Liver (tissue), 9 donors: Measurements from ENCODE around the gene SELENOH. TPM values are rescaled to one million over a fixed set of nuclear protein-coding genes. Genes with fewer than 3 reads are reported as not detected.

ENCODE experiments used
- DNase-seq: peaks from one replicate; pipeline ENCODE4 v3.0.0-alpha.2; 2017; ENCODE audit warnings: low spot score
- H3K27ac ChIP-seq, 2 donors: one replicate each; pipeline ENCODE4 v1.7.0; 2013; ENCODE audit warnings: inconsistent platforms in 2 of 2, low read length in 2 of 2, control low read depth in 1 of 2, low read depth in 1 of 2, mild to moderate bottlenecking in 1 of 2
- H3K27me3 ChIP-seq, 4 donors: one replicate each; pipeline versions ENCODE4 v1.6.1 to v1.7.0; 2013; ENCODE audit warnings: low read length in 3 of 4, inconsistent platforms in 1 of 4, mild to moderate bottlenecking in 1 of 4, moderate library complexity in 1 of 4; ENCODE audit not compliant: control insufficient read depth in 4 of 4, insufficient read depth in 4 of 4
- H3K36me3 ChIP-seq, 4 donors: one replicate each; pipeline versions ENCODE4 v1.6.1 to v1.7.0; 2013; ENCODE audit warnings: low read length in 3 of 4, mild to moderate bottlenecking in 3 of 4, low read depth in 1 of 4, moderate library complexity in 1 of 4; ENCODE audit not compliant: control insufficient read depth in 4 of 4, insufficient read depth in 3 of 4
- H3K4me1 ChIP-seq, 4 donors: one replicate each; pipeline versions ENCODE4 v1.6.1 to v1.7.0; 2013; ENCODE audit warnings: low read length in 3 of 4, mild to moderate bottlenecking in 3 of 4, moderate library complexity in 1 of 4; ENCODE audit not compliant: control insufficient read depth in 4 of 4, insufficient read depth in 4 of 4
- H3K4me3 ChIP-seq, 3 donors: one replicate each; pipeline versions ENCODE4 v1.6.1 to v1.7.0; 2013; ENCODE audit warnings: low read length in 3 of 3, control low read depth in 1 of 3, low read depth in 1 of 3, mild to moderate bottlenecking in 1 of 3
- H3K9ac ChIP-seq, 2 donors: one replicate each; pipeline ENCODE4 v1.7.0; 2013; ENCODE audit warnings: low read length in 2 of 2, mild to moderate bottlenecking in 2 of 2, moderate library complexity in 2 of 2, control low read depth in 1 of 2, low read depth in 1 of 2
- H3K9me3 ChIP-seq, 4 donors: one replicate each; pipeline versions ENCODE4 v1.6.1 to v1.7.0; 2013; ENCODE audit warnings: low read length in 3 of 4; ENCODE audit not compliant: control insufficient read depth in 4 of 4
- EGR1 ChIP-seq, 2 donors: IDR thresholded peaks; 2 replicates each; pipeline ENCODE4 v1.6.1; 2016 to 2018; ENCODE audit warnings: antibody characterized with exemption in 2 of 2, low read depth in 2 of 2
- FOXA1 ChIP-seq: IDR thresholded peaks from 2 replicates; pipeline ENCODE4 v1.6.1; 2016; ENCODE audit warnings: antibody characterized with exemption
- FOXA2 ChIP-seq: IDR thresholded peaks from 2 replicates; pipeline ENCODE4 v1.6.1; 2016; ENCODE audit warnings: antibody characterized with exemption
- GABPA ChIP-seq, 2 donors: IDR thresholded peaks in 1 of 2; conservative IDR thresholded peaks in 1 of 2; 2 replicates each; pipeline ENCODE4 v1.6.1; 2016; ENCODE audit warnings: antibody characterized with exemption in 2 of 2, mild to moderate bottlenecking in 1 of 2, moderate library complexity in 1 of 2
- HNF4A ChIP-seq, 2 donors: conservative IDR thresholded peaks; 2 replicates each; pipeline ENCODE4 v1.6.1; 2016; ENCODE audit warnings: antibody characterized with exemption in 2 of 2, mild to moderate bottlenecking in 2 of 2
- JUND ChIP-seq, 2 donors: IDR thresholded peaks; 2 replicates each; pipeline ENCODE4 v1.6.1; 2016; ENCODE audit warnings: antibody characterized with exemption in 2 of 2
- RAD21 ChIP-seq, 2 donors: IDR thresholded peaks; 2 replicates each; pipeline ENCODE4 v1.6.1; 2016; ENCODE audit warnings: antibody characterized with exemption in 2 of 2, mild to moderate bottlenecking in 2 of 2
- RXRA ChIP-seq, 2 donors: IDR thresholded peaks; 2 replicates each; pipeline ENCODE4 v1.6.1; 2017 to 2018; ENCODE audit warnings: antibody characterized with exemption in 2 of 2, mild to moderate bottlenecking in 1 of 2
- SP1 ChIP-seq: IDR thresholded peaks from 2 replicates; pipeline ENCODE4 v1.6.1; 2018; ENCODE audit warnings: antibody characterized with exemption, mild to moderate bottlenecking
- TAF1 ChIP-seq: conservative IDR thresholded peaks from 2 replicates; pipeline ENCODE4 v1.6.1; 2016; ENCODE audit warnings: antibody characterized with exemption, mild to moderate bottlenecking
- YY1 ChIP-seq: IDR thresholded peaks from 2 replicates; pipeline ENCODE4 v1.6.1; 2016; ENCODE audit warnings: antibody characterized with exemption, mild to moderate bottlenecking
- WGBS: extraction: QIAGEN DNeasy Blood & Tissue Kit; methylation state at CpG from one replicate; pipeline ENCODE4 v1.1.7; 2013; 5-methylcytosine and 5-hydroxymethylcytosine counted together
- polyA plus RNA-seq, 2 donors: library from polyadenylated mRNA; stranded (reverse) in 1 of 2; unstranded in 1 of 2; fragments of 200-250 nt in 1 of 2; fragments of >200 nt in 1 of 2; fragmentation: Nextera tagmentation in 1 of 2; extraction: Ambion mirVana in 1 of 2; gene quantifications; one replicate each; pipeline versions ENCODE4 v1.2.1 to v1.2.3, GENCODE V29; 2013 to 2015
- total RNA-seq, 2 donors: library from RNA; depleted of rRNA; stranded (reverse); fragments of >200 nt; gene quantifications; one replicate each; pipeline ENCODE4 v1.2.3, GENCODE V29; 2014
- TF ChIP-seq, protein P1 (sequence below): IDR thresholded peaks from 2 replicates; pipeline ENCODE4 v1.6.1; 2016; ENCODE audit warnings: antibody characterized with exemption, mild to moderate bottlenecking
- TF ChIP-seq, protein P2 (sequence below): IDR thresholded peaks from 2 replicates; pipeline ENCODE4 v1.6.1; 2016; ENCODE audit warnings: antibody characterized with exemption
- TF ChIP-seq, protein P3 (sequence below): fragments of 150-350 bp; IDR thresholded peaks from 2 replicates; pipeline ENCODE4 v1.5.1; 2017; ENCODE audit warnings: improper control_type of control experiment, low read depth, low read length; ENCODE audit not compliant: missing input control
- TF ChIP-seq, protein P4 (sequence below): IDR thresholded peaks from 2 replicates; pipeline ENCODE4 v1.6.1; 2016; ENCODE audit warnings: antibody characterized with exemption
- donor health status: healthy.
- donor health status: healthy.
- donor health status: healthy.
- donor health status: healthy.
- donor health status: healthy.

Gene SELENOH
- total and polyA plus RNA-seq, 4 donors = 42.2 to 129 (median 71.4) TPM

DNA sequence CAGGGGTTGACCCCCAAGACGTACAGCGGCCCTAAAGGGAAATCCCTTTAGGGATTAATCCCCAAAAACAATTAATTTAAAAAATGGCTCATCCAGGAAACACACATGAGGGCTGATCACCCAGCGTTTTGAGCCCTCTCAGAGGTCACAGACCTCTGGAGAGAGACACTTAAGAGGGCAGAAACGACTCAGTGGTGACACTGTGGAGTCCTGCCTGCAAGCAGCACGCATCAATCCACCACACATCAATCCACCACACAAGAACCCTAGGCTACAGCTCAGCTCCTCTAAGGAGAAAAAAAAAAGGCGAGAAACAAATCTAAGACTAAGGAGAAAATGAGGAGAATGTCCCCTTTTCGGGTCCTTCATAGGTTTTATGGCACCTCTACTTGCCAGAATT lies 12.5 kb upstream of the SELENOH start:
- 82% methylated on average over 7 of the region's 7 CpGs for WGBS

DNA sequence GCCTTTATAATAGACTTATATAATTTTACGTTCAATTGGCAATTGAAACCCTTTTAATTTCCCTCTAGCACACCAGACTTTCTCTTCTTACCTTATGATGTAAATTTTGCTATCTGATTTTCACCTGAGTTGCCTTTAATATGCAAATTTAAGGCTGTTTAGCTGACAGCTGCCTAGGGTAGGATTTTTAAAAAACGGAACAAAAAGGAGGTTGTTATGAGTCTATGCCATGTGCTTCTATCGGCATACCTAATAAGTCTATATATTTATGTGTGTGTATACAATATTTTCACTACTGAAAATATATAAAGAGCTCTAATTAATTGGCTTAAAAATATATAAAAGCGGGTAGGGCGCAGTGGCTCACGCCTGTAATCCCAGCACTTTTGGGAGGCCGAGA lies 11.8 kb upstream of the SELENOH start:
- Histone ChIP-seq H3K4me1 (no peaks in the 10 kb centered on the region), H3K27ac (no peak overlapping the region), H3K9me3 (no peaks in the 10 kb centered on the region), H3K9ac (no peak overlapping the region), H3K36me3 (peaks cover 0 to 4% (median under 1%) of the 10 kb centered on the region in 4 donors), H3K27me3 (no peaks in the 10 kb centered on the region), H3K4me3 (no peak overlapping the region)
- TF ChIP-seq RXRA (IDR thresholded peaks at IDR 0.05) = no peak
- TF ChIP-seq TAF1 = no peak
- no peak for TF ChIP-seq HNF4A (conservative IDR thresholded peaks at IDR 0.05)
- TF ChIP-seq YY1 = no peak
- TF ChIP-seq EGR1 (IDR thresholded peaks at IDR 0.05; ENCODE audit: low read depth in 2 of 2) = no peak
- TF ChIP-seq, protein P1, sequence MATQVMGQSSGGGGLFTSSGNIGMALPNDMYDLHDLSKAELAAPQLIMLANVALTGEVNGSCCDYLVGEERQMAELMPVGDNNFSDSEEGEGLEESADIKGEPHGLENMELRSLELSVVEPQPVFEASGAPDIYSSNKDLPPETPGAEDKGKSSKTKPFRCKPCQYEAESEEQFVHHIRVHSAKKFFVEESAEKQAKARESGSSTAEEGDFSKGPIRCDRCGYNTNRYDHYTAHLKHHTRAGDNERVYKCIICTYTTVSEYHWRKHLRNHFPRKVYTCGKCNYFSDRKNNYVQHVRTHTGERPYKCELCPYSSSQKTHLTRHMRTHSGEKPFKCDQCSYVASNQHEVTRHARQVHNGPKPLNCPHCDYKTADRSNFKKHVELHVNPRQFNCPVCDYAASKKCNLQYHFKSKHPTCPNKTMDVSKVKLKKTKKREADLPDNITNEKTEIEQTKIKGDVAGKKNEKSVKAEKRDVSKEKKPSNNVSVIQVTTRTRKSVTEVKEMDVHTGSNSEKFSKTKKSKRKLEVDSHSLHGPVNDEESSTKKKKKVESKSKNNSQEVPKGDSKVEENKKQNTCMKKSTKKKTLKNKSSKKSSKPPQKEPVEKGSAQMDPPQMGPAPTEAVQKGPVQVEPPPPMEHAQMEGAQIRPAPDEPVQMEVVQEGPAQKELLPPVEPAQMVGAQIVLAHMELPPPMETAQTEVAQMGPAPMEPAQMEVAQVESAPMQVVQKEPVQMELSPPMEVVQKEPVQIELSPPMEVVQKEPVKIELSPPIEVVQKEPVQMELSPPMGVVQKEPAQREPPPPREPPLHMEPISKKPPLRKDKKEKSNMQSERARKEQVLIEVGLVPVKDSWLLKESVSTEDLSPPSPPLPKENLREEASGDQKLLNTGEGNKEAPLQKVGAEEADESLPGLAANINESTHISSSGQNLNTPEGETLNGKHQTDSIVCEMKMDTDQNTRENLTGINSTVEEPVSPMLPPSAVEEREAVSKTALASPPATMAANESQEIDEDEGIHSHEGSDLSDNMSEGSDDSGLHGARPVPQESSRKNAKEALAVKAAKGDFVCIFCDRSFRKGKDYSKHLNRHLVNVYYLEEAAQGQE = no peak
- no peak for TF ChIP-seq RAD21 (IDR thresholded peaks at IDR 0.05)
- TF ChIP-seq FOXA1 = no peak
- TF ChIP-seq GABPA (IDR thresholded peaks at IDR 0.05 in 1 of 2, conservative IDR thresholded peaks at IDR 0.05 in 1 of 2) = no peak
- TF ChIP-seq JUND (IDR thresholded peaks at IDR 0.05) = no peak
- TF ChIP-seq, protein P2, sequence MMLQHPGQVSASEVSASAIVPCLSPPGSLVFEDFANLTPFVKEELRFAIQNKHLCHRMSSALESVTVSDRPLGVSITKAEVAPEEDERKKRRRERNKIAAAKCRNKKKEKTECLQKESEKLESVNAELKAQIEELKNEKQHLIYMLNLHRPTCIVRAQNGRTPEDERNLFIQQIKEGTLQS = no peak
- TF ChIP-seq, protein P3, sequence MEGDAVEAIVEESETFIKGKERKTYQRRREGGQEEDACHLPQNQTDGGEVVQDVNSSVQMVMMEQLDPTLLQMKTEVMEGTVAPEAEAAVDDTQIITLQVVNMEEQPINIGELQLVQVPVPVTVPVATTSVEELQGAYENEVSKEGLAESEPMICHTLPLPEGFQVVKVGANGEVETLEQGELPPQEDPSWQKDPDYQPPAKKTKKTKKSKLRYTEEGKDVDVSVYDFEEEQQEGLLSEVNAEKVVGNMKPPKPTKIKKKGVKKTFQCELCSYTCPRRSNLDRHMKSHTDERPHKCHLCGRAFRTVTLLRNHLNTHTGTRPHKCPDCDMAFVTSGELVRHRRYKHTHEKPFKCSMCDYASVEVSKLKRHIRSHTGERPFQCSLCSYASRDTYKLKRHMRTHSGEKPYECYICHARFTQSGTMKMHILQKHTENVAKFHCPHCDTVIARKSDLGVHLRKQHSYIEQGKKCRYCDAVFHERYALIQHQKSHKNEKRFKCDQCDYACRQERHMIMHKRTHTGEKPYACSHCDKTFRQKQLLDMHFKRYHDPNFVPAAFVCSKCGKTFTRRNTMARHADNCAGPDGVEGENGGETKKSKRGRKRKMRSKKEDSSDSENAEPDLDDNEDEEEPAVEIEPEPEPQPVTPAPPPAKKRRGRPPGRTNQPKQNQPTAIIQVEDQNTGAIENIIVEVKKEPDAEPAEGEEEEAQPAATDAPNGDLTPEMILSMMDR = no peak
- DNase-seq = no peak
- WGBS = 98% methylated on average over 7 of the region's 7 CpGs

More for the DNA sequence above, 12.5 kb upstream of the SELENOH start:
- no peaks in the 10 kb centered on the region for H3K27me3 ChIP-seq
- peaks cover 0 to 4% (median under 1%) of the 10 kb centered on the region in 4 donors for H3K36me3 ChIP-seq
- H3K9me3 ChIP-seq = no peaks in the 10 kb centered on the region
- DNase-seq = no peak
- TF ChIP-seq FOXA1 (no peak), HNF4A (conservative IDR thresholded peaks at IDR 0.05) (no peak), FOXA2 (no peak), JUND (IDR thresholded peaks at IDR 0.05) (no peak), SP1 (no peak), GABPA (IDR thresholded peaks at IDR 0.05 in 1 of 2, conservative IDR thresholded peaks at IDR 0.05 in 1 of 2) (no peak), YY1 (no peak)
- TF ChIP-seq, protein P4, sequence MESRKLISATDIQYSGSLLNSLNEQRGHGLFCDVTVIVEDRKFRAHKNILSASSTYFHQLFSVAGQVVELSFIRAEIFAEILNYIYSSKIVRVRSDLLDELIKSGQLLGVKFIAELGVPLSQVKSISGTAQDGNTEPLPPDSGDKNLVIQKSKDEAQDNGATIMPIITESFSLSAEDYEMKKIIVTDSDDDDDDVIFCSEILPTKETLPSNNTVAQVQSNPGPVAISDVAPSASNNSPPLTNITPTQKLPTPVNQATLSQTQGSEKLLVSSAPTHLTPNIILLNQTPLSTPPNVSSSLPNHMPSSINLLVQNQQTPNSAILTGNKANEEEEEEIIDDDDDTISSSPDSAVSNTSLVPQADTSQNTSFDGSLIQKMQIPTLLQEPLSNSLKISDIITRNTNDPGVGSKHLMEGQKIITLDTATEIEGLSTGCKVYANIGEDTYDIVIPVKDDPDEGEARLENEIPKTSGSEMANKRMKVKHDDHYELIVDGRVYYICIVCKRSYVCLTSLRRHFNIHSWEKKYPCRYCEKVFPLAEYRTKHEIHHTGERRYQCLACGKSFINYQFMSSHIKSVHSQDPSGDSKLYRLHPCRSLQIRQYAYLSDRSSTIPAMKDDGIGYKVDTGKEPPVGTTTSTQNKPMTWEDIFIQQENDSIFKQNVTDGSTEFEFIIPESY = no peak
- TF ChIP-seq, protein P2 = no peak
- no peak overlapping the region for H3K4me3 ChIP-seq
- H3K4me1 ChIP-seq = no peaks in the 10 kb centered on the region
- no peak overlapping the region for H3K27ac ChIP-seq
- H3K9ac ChIP-seq = no peak overlapping the region
